HG02981 (cell line): ENCODE measurements around the gene FAM193B.
A peak's percentile ranks its signal among the peaks of the same experiment; 100 is the strongest.

Source experiments
- ATAC-seq: cut with Tn5 transposase; IDR thresholded peaks from one replicate; pipeline ENCODE4 v1.9.1; 2021; ENCODE audit warnings: mild to moderate bottlenecking, moderate library complexity; ENCODE audit not compliant: unreplicated experiment

The FAM193B gene

DNA sequence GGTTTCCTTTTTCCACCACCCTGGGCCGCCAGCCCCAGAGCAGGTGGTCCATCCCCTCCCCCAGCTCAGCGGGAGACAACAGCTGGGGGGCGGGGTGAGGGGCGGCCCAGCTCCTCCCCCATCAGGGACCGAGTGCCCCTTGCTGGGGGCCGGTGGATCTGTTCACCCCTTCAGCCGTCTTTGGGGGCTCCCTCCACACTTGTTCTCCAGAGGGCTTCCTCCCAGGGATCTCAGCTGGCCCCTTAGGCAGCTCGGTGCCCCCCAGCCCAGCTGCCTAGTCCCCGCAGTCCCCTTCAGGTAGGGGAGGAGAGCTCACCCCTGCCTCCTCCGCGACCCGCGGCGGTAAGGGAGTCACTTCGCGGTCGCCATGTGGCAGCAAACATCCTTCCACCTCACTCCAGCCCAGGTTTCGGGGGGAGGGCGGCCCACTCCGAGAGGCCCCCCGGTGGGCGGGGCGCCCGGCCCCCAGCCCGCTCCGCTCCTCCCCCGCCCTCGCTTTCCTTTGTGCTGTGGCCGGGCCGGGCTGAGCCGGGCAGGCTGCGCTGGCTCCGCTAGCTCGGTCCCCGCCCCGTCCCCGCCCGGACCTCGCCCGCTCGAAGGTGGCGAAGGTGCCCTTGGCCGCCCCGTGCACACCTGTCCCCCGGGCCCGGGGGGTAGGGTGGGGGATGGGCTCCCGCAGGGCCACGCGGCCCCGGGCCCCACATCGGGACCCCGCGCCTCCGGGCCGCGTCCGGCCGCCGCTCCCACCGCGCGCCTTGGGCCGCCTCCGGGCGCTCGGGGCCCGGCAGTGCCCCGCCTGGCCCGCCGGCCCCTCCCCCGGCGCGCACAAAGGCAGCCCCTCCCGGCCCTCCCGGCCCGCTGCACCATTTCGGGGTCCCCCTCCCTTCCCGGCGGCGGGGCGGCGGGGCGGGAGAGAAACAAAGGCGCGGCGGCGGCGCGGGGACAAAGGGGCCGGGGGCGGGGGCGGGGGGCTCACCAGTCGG is 81.6 kb downstream of the FAM193B start:
- peak; percentile 49 for ATAC-seq

DNA sequence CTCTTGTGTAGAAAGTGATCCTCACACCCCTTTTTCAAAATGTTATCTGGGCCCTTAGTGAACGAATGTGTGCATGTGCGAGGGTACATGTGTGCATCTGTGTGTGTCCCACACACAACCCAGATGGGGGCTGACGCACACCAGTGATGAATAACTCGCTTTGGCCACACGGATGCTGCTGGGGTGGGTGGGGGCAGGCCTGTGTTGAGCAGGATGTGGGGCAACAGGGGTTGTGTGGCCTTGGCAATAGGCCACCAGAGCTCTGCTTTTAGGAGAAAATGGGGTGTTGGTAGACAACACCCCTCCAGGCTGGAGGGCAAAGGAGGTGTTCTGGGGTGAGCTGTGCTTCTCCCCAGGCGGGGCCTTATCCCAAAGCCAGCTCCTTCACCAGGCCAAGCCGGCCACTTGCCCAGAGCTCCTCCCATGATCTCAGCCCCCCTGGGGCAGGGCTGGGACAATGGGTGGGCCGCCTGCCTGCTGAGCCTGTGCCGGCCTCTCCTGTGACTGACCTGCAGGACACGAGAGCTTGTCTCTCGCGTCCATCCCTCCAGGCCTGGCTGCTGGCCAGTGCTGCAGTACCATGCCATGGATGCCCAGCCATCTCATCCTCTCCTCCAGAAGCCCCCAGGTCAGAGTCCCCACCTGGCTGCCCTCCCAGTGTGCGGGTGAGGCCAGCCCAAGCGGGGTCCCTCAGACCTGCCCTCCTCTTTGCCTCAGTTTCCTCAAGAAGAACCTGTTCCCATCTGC is 82.6 kb downstream of the FAM193B start:
- ATAC-seq, result no peak

DNA sequence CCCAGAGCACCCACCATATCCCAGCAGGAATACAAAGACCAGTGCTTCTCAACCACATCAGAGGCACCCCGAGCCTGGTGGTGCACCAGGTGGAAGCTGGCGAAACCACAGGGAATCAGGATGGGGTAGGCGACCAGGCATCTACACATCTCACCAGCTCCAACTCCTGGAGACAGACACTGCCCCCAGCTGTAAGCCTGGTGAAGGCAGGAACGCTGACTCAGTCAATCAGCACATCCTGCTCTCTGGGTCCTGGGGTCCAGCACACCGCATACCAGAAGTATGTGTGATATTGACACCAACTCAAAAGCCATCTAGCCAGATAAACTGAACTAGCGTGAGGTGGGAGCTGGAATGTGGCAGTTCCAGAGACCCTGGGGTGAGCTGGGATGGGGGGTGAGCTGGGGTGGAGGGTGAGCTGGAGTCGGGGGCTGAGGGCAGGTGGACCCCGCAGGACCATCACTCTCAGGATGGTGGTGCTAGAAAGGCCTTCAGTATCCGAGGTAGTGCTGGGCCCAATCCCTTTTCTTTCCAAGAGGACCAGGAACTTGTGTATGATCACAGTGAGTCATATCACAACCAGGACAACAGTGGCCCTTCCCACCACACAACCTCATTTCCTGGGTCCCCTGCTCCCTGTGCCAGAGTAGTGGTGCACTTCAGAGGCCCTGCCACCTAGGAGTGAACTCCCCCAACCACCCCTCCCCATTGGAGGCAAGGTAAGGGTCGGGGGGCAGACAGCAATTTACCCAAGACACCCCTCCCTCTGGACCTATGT is 83.4 kb downstream of the FAM193B start:
- no peak for ATAC-seq
